CD14-positive monocyte (primary cell): Measurements from ENCODE around the gene PIEZO2. TPM values are rescaled to one million over a fixed set of nuclear protein-coding genes. Genes with fewer than 3 reads are reported as not detected.
A peak's percentile ranks its signal among the peaks of the same experiment; 100 is the strongest.

Source experiments
- DNase-seq, 3 donors: peaks; one replicate each; pipeline ENCODE4 v3.0.0-alpha.2; 2011 to 2022
- H2AFZ ChIP-seq: 2 replicates; pipeline ENCODE4 v1.6.0; 2012; ENCODE audit warnings: mild to moderate bottlenecking, low read depth, low read length, inconsistent platforms; ENCODE audit not compliant: insufficient read depth, poor library complexity, severe bottlenecking
- H3K27ac ChIP-seq, 2 donors: 1 replicate in 1 of 2; 2 replicates in 1 of 2; pipeline ENCODE4 v1.5.1; 2012 to 2013; ENCODE audit warnings: low read length in 2 of 2, control low read depth in 1 of 2, inconsistent platforms in 1 of 2, low read depth in 1 of 2, mild to moderate bottlenecking in 1 of 2
- H3K27me3 ChIP-seq, 2 donors: one replicate each; pipeline versions ENCODE4 v1.6.0 to v1.6.1; 2011 to 2013; ENCODE audit warnings: low read length in 2 of 2; ENCODE audit not compliant: control insufficient read depth in 2 of 2, insufficient read depth in 2 of 2
- H3K36me3 ChIP-seq, 2 donors: replicated peaks in 1 of 2; 1 replicate in 1 of 2; 2 replicates in 1 of 2; pipeline versions ENCODE4 v1.5.1 to v1.6.1; 2012 to 2013; ENCODE audit warnings: low read length in 2 of 2, control low read depth in 1 of 2, inconsistent platforms in 1 of 2, mild to moderate bottlenecking in 1 of 2; ENCODE audit not compliant: insufficient read depth in 2 of 2, control insufficient read depth in 1 of 2
- H3K4me1 ChIP-seq, 2 donors: 1 replicate in 1 of 2; 2 replicates in 1 of 2; pipeline versions ENCODE4 v1.5.1 to v1.6.1; 2012 to 2013; ENCODE audit warnings: low read length in 2 of 2, control low read depth in 1 of 2, inconsistent platforms in 1 of 2, mild to moderate bottlenecking in 1 of 2, moderate library complexity in 1 of 2; ENCODE audit not compliant: insufficient read depth in 2 of 2, control insufficient read depth in 1 of 2
- H3K4me2 ChIP-seq: replicated peaks from 2 replicates; pipeline ENCODE3; 2012; ENCODE audit warnings: low read length, moderate library complexity, mild to moderate bottlenecking; ENCODE audit not compliant: poor library complexity, severe bottlenecking; ENCODE audit errors: extremely low read depth
- H3K4me3 ChIP-seq, 3 experiments: fragments of 200-600 bp in 1 of 3; sonication (generic) in 1 of 3; replicated peaks in 1 of 3; 1 replicate in 2 of 3; 2 replicates in 1 of 3; pipeline ENCODE4 v1.5.1; 2011 to 2013; ENCODE audit warnings: low read length in 3 of 3, mild to moderate bottlenecking in 3 of 3, control low read depth in 2 of 3, low read depth in 2 of 3, inconsistent platforms in 1 of 3, moderate library complexity in 1 of 3
- H3K79me2 ChIP-seq: 2 replicates; pipeline ENCODE4 v1.6.0; 2012; ENCODE audit warnings: mild to moderate bottlenecking, control low read depth, inconsistent platforms, low read length, moderate library complexity; ENCODE audit not compliant: insufficient read depth
- H3K9ac ChIP-seq: 2 replicates; pipeline ENCODE4 v1.6.0; 2017; ENCODE audit warnings: low read length, mild to moderate bottlenecking; ENCODE audit not compliant: insufficient read depth, poor library complexity, severe bottlenecking
- H3K9me3 ChIP-seq, 2 donors: replicated peaks in 1 of 2; 1 replicate in 1 of 2; 2 replicates in 1 of 2; pipeline versions ENCODE4 v1.5.1 to v1.6.1; 2012 to 2013; ENCODE audit warnings: low read length in 2 of 2, control low read depth in 1 of 2; ENCODE audit not compliant: control insufficient read depth in 1 of 2, insufficient read depth in 1 of 2
- H4K20me1 ChIP-seq: 2 replicates; pipeline ENCODE4 v1.6.0; 2012; ENCODE audit warnings: mild to moderate bottlenecking, low read length, control low read depth, moderate library complexity; ENCODE audit not compliant: insufficient read depth
- H3K27ac Mint-ChIP-seq, 7 donors: one replicate each; pipeline ENCODE4 v1.8.0; 2020; ENCODE audit warnings: mild to moderate bottlenecking in 7 of 7, mixed read lengths in 7 of 7, moderate library complexity in 6 of 7, inconsistent platforms in 2 of 7
- H3K27me3 Mint-ChIP-seq, 3 donors: one replicate each; pipeline ENCODE4 v1.8.0; 2021 to 2022; ENCODE audit warnings: low read depth in 3 of 3, mild to moderate bottlenecking in 3 of 3, mixed read lengths in 3 of 3, moderate library complexity in 3 of 3, inconsistent platforms in 1 of 3
- H3K36me3 Mint-ChIP-seq, 2 donors: one replicate each; pipeline ENCODE4 v1.8.0; 2020; ENCODE audit warnings: mixed read lengths in 2 of 2, inconsistent platforms in 1 of 2, mild to moderate bottlenecking in 1 of 2
- H3K4me1 Mint-ChIP-seq: one replicate; pipeline ENCODE4 v1.8.0; 2020; ENCODE audit warnings: mild to moderate bottlenecking, mixed read lengths
- H3K4me3 Mint-ChIP-seq, 2 donors: one replicate each; pipeline ENCODE4 v1.8.0; 2020; ENCODE audit warnings: mild to moderate bottlenecking in 2 of 2, mixed read lengths in 2 of 2, moderate library complexity in 1 of 2
- H3K9me3 Mint-ChIP-seq, 7 donors: one replicate each; pipeline ENCODE4 v1.8.0; 2020 to 2022; ENCODE audit warnings: mixed read lengths in 7 of 7, mild to moderate bottlenecking in 6 of 7, moderate library complexity in 6 of 7, inconsistent platforms in 2 of 7
- CTCF ChIP-seq: fragments of 200-600 bp; IDR thresholded peaks from one replicate; pipeline ENCODE4 v1.8.0; 2022; ENCODE audit warnings: antibody characterized with exemption, mild to moderate bottlenecking
- WGBS: methylation state at CpG from one replicate; pipeline ENCODE4 v1.1.5; 2013; ENCODE audit warnings: missing lambda C conversion rate; ENCODE audit not compliant: insufficient coverage; 5-methylcytosine and 5-hydroxymethylcytosine counted together
- intact Hi-C, 2 donors: fragments of 100-400 bp; cut with micrococcal nuclease; formaldehyde crosslinking; loops; one replicate each; pipeline versions ENCODE4 v1.15.0 to v1.15.1; 2023
- polyA plus RNA-seq, 3 donors: library from polyadenylated mRNA; depleted of rRNA in 1 of 3; unstranded in 2 of 3; stranded (reverse) in 1 of 3; fragments of 300-500 nt in 2 of 3; fragments of >200 nt in 1 of 3; fragmentation: Illumina TruSeq in 2 of 3; gene quantifications; 1 replicate in 2 of 3; 2 replicates in 1 of 3; pipeline ENCODE4 v1.2.3, GENCODE V29; 2012 to 2021

Gene PIEZO2
- polyA plus RNA-seq, 3 donors, result not detected

- Histone ChIP-seq H3K79me2 (no peaks in the 10 kb centered on the region), H3K36me3 (no peaks in the 10 kb centered on the region), H3K27ac (no peak overlapping the region), H3K27me3 (no peaks in the 10 kb centered on the region), H3K9ac (no peak overlapping the region), H4K20me1 (no peaks in the 10 kb centered on the region), H3K4me2 (no peak overlapping the region), H3K4me3 (no peak overlapping the region), H2AFZ (no peak overlapping the region), H3K4me1 (no peaks in the 10 kb centered on the region), H3K9me3 (no peaks in the 10 kb centered on the region)
- DNase-seq, result no peak
- H3K27ac Mint-ChIP-seq, result no peak overlapping the region
- peaks cover 3 to 9% (median 6%) of the 10 kb centered on the region in 7 donors for H3K9me3 Mint-ChIP-seq
- peaks cover 0 to 5% (median 2%) of the 10 kb centered on the region in 3 donors for H3K27me3 Mint-ChIP-seq
- 97% methylated on average over 4 of the region's 4 CpGs for WGBS
- H3K4me3 Mint-ChIP-seq, result no peak overlapping the region
- no peaks in the 10 kb centered on the region for H3K36me3 Mint-ChIP-seq
- no peaks in the 10 kb centered on the region for H3K4me1 Mint-ChIP-seq
- TF ChIP-seq CTCF, result no peak
- intact Hi-C loops, result no loop called here
These were observed 78.1 kb downstream of the PIEZO2 start for GRCh38 chr18:11071300-11071699.

GRCh38 chr18:11070593-11070992 is 78.8 kb downstream of the PIEZO2 start:
- TF ChIP-seq CTCF, result no peak
- Mint-ChIP-seq H3K27me3 (peaks cover 0 to 5% (median 2%) of the 10 kb centered on the region in 3 donors), H3K9me3 (peaks cover 3 to 9% (median 7%) of the 10 kb centered on the region in 7 donors), H3K4me3 (no peak overlapping the region), H3K36me3 (no peaks in the 10 kb centered on the region), H3K4me1 (no peaks in the 10 kb centered on the region), H3K27ac (peak overlapping the region in 1 of 7 donors; percentile 10)
- Histone ChIP-seq H3K9ac (no peak overlapping the region), H3K27ac (no peak overlapping the region), H3K79me2 (no peaks in the 10 kb centered on the region), H3K4me2 (no peak overlapping the region), H3K27me3 (no peaks in the 10 kb centered on the region), H3K9me3 (no peaks in the 10 kb centered on the region), H3K4me3 (no peak overlapping the region), H3K4me1 (no peaks in the 10 kb centered on the region), H3K36me3 (no peaks in the 10 kb centered on the region), H4K20me1 (no peaks in the 10 kb centered on the region), H2AFZ (no peak overlapping the region)
- no peak for DNase-seq
- intact Hi-C loops, result no loop called here
- 80% methylated on average over 11 of the region's 11 CpGs for WGBS
